H1 (cell line): ENCODE data around the gene PDE5A. TPM values are rescaled to one million over a fixed set of nuclear protein-coding genes. Genes with fewer than 3 reads are reported as not detected.

ENCODE experiments used
- BACH1 ChIP-seq: IDR thresholded peaks from 2 replicates; pipeline ENCODE4 v1.6.1; 2012; ENCODE audit warnings: low read length, improper control_type of control experiment
- CBX5 ChIP-seq: fragments of 300-800, 300-1000 bp; sonication (generic); IDR thresholded peaks from 2 replicates; pipeline ENCODE4 v1.7.1; 2016; ENCODE audit warnings: antibody characterized with exemption, low read length, low read depth
- CHD7 ChIP-seq: fragments of 300-600 bp; sonication (generic); IDR thresholded peaks from 2 replicates; pipeline ENCODE4 v1.7.1; 2012; ENCODE audit warnings: low read length, moderate library complexity, mild to moderate bottlenecking, inconsistent platforms; ENCODE audit not compliant: insufficient replicate concordance
- CTCF ChIP-seq, 3 experiments: IDR thresholded peaks; 1 replicate in 2 of 3; 2 replicates in 1 of 3; pipeline versions ENCODE4 v1.5.1 to v1.6.1; 2011; ENCODE audit warnings: low read length in 3 of 3, mild to moderate bottlenecking in 3 of 3, inconsistent platforms in 2 of 3, low read depth in 1 of 3, moderate library complexity in 1 of 3; ENCODE audit not compliant: insufficient read depth in 1 of 3; ENCODE audit errors: control extremely low read depth in 1 of 3
- JUN ChIP-seq: IDR thresholded peaks from 2 replicates; pipeline ENCODE4 v1.6.1; 2011; ENCODE audit warnings: low read depth, mild to moderate bottlenecking, improper control_type of control experiment, low read length
- NRF1 ChIP-seq: IDR thresholded peaks from 2 replicates; pipeline ENCODE4 v1.6.1; 2011; ENCODE audit warnings: mild to moderate bottlenecking, low read depth, low read length, improper control_type of control experiment
- POLR2A ChIP-seq, 2 experiments: IDR thresholded peaks; 1 replicate in 1 of 2; 2 replicates in 1 of 2; pipeline ENCODE4 v1.6.1; 2011; ENCODE audit warnings: low read depth in 2 of 2, low read length in 2 of 2, mild to moderate bottlenecking in 2 of 2; ENCODE audit errors: control extremely low read depth in 1 of 2
- RXRA ChIP-seq: IDR thresholded peaks from 2 replicates; pipeline ENCODE4 v1.6.1; 2011; ENCODE audit warnings: low read depth, mild to moderate bottlenecking, low read length, moderate library complexity; ENCODE audit not compliant: insufficient read depth
- SRF ChIP-seq: IDR thresholded peaks from 2 replicates; pipeline ENCODE4 v1.6.1; 2011; ENCODE audit warnings: mild to moderate bottlenecking, low read depth, low read length, moderate library complexity
- polyA plus RNA-seq, 7 experiments: library from polyadenylated mRNA; depleted of rRNA in 3 of 7; stranded (reverse) in 5 of 7; unstranded in 2 of 7; fragments of >200 nt in 5 of 7; fragments of 200-250 nt in 2 of 7; gene quantifications; 1 replicate in 5 of 7; 2 replicates in 1 of 7; 4 replicates in 1 of 7; pipeline versions ENCODE4 v1.2.1 to v1.2.3, GENCODE V29; 2011 to 2013; ENCODE audit warnings: missing spikeins in 2 of 7, mixed read lengths in 2 of 7
- total RNA-seq: library from RNA; stranded (reverse); fragmentation: NEBNext Ultra II Directional; extraction: Animal tissue kit (Norgen Biotek cat#: 25700); gene quantifications from 2 replicates; pipeline ENCODE4 v1.2.1, GENCODE V29; 2021

PDE5A gene
- total and polyA plus RNA-seq, 2 of the 8 experiments (the other 6 are each of a cell fraction or from before 2014, with no cell fraction given), result 5.6 to 32.4 TPM

DNA sequence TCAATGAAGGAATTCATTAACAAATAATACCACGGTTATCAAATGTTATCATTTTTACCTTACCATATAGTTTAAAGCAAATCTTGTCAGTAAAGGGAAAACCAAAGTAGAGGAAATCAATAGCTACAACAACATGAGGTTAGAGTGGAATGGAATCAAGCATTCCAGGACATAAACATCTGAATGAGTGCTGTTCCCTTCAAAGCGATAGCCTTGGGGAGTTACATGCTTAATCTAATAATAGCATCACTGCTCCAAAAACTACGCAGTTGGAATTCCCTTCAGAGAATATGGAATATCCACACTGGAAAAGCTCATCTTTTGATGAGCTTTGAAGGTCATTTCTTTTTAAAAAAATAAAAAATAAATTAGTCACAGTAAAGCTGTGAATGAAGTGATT lies 31.2 kb downstream of the PDE5A start (continued):
- TF ChIP-seq CHD7 (peak; percentile 48), CBX5 (no peak), BACH1 (no peak), RXRA (no peak), CTCF (IDR thresholded peaks at IDR 0.05; ENCODE audit: control extremely low read depth in 1 of 3, insufficient read depth in 1 of 3, low read depth in 1 of 3, low read length in 3 of 3) (no peak), NRF1 (no peak), SRF (no peak), POLR2A (IDR thresholded peaks at IDR 0.05; ENCODE audit: control extremely low read depth in 1 of 2, low read depth in 2 of 2, low read length in 2 of 2) (no peak), JUN (no peak)
